HG02970 (cell line): ENCODE measurements around the gene CARD8.
"Not testable (repeated sequence)": the region's sequence is repeated elsewhere in the genome, so short reads cannot be mapped to it uniquely, and the experiment has no call there.

Experiments used
- ATAC-seq: cut with Tn5 transposase; IDR thresholded peaks from one replicate; pipeline ENCODE4 v1.9.1; 2021; ENCODE audit warnings: mild to moderate bottlenecking, moderate library complexity, moderate number of reproducible peaks; ENCODE audit not compliant: unreplicated experiment, low FRiP score

The CARD8 gene

DNA sequence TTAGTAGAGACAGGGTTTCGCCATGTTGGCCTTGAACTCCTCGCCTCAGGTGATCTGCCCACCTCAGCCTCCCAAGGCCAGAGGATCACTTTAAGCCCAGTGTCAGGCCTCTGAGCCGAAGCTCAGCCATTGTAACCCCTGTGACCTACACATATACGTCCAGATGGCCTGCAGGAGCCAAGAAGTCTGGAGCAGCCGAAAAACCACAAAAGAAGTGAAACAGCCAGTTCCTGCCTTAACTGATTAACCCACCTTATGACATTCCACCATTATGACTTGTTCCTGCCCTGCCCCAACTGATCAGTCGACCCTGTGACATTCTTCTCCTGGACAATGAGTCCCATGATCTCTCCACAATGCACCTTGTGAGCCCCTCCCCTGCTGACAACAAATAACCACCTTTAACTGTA lies 13.9 kb upstream of the CARD8 start:
- not testable (repeated sequence) for ATAC-seq

DNA sequence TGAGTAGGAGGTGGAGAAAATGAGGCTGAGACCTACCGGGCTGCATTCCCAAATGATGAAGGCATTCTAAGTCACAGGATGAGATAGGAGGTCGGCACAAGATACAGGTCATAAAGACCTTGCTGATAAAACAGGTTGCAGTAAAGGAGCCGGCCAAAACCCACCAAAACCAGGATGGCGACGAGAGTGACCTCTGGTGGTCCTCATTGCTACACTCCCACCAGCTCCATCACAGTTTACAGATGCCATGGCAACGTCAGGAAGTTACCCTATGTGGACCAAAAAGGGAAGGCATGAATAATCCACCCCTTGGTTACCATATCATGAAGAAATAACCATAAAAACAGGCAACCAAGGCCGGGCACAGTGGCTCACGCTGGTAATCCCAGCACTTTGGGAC lies 9.6 kb upstream of the CARD8 start:
- ATAC-seq: not testable (repeated sequence)

DNA sequence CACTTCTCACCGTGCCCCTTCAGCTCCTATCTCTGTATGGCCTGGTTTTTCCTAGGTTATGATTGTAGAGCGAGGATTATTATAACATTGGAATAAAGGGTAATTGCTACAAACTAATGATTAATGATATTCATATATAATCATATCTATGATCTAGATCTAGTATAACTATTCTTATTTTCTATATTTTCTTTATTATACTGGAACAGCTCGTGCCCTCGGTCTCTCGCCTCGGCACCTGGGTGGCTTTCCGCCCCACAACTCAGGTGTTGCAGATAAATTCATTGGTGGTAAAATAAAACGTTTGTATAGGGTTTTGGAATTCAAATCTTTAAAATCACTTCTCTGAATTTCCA lies 4.6 kb upstream of the CARD8 start:
- ATAC-seq: not testable (repeated sequence)

DNA sequence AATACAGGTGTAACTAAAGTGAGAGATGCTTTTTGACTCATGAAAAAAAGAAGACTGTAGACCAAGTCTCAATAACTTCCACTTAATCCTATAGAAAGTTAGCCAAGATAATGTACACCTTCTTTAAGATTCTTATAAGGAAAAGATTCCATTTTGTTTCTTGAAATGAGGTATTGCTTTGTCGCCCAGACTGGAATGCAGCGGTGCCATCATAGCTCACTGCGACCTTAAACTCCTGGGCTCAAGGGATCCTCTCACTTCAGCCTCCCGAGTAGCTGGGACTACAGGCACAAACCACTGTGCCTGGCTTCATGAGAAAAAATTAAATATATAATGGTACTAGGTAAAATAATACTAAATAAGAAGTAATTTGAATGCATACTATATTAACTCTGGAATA lies 3.3 kb upstream of the CARD8 start:
- not testable (repeated sequence) for ATAC-seq

DNA sequence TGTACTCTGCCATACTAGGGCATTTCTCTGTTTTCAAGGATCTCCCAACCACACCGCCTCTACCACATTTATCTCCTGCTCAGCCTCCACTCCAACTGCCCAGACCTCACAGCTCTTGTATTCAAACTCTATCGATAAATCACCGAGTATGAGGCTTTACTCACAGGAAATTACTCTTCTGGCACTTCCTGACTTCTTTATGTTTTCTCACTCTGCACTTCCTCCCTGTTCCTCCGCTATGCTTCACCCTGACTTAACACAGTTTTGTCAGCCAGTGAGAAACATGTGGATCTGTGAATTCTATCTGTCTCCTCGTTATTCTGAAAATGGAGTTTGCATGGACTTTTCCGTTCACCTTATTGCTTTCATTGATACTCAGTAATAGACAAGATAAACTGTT lies 2.6 kb upstream of the CARD8 start:
- no peak for ATAC-seq

DNA sequence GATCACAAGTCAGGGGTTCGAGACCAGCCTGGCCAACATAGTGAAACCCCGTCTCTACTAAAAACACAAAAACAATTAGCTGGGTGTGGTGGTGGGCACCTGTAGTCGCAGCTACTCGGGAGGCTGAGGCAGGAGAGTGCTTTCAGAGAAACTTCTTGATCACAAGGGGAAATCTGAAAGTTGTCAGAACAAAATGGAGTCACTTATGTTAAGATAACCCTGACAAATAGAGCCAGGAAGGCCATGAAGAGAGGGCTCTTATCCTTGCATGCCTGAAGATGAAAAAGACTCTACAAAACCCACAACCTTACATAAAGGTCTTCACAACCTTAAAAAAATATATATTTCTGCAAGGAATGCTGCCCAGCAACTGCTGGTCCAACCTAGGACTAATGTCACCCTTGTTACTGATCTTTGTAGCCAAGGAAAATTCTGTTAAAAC lies 1.2 kb downstream of the CARD8 start:
- no peak for ATAC-seq

DNA sequence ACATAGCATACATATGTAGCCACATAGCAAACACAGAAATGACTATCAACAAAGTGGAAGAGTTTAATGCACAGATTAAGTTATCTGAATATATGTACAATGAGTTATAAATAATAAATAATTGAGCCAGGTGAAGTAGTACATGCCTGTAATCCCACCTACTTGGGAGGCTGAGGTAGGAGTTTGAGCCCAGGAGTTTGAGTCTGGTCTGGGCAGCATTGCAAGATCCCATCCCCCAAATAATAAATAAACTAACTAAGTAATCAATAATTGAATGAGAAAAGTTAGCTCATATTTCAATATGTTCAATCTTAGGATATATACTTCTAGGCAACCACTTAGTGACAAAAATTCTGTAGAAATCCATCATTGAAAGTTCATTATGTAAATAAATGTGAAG lies 1.7 kb downstream of the CARD8 start:
- ATAC-seq: no peak

DNA sequence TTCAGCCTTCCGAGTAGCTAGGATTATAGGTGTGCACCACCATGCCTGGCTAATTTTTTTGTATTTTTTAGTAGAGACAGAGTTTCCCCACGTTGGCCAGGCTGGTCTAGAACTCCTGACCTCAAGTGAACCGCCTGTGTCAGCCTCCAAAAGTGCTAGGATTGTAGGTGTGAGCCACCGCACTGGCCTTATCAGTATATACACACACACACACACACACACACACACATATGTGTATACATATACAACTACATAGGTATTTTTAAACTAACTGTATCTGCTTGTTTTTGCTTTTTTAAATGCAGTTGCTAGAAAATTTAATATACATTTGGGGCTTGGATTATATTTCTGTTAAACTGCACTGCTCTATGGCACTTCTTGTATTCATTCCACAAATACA lies 3.1 kb downstream of the CARD8 start:
- no peak for ATAC-seq

DNA sequence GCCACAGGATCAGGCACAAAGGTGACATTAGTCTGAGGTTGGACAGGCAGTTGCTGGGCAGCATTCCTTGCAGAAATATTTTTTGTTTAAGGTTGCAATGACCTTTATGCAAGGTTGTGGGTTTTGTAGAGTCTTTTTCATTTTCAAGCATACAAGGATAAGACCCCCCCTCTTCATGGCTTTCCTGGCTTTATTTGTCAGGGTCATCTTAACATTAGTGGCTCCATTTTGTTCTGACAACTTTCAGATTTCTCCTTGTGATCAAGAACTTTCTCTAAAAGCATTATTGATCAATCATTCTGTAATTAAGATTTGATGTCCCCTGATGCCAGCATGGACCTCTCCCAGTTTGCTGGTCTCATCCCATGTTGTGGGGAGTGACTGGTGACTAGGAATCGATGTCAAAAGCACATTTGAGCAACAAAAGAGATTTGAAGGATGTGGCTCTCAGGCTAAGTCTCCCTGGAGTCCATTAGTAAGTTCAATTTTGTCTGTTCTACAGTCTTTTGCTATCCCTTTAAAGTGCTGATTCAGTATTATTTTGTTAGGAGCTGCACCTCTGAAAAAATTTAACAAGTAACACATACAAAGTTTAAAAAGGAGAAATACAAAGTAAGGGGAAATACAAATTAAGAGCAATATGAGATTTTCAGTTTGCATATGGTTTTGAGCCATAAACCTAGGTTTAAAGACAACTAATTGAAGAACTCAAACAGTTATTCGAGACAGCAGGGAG lies 5.3 kb downstream of the CARD8 start:
- no peak for ATAC-seq

DNA sequence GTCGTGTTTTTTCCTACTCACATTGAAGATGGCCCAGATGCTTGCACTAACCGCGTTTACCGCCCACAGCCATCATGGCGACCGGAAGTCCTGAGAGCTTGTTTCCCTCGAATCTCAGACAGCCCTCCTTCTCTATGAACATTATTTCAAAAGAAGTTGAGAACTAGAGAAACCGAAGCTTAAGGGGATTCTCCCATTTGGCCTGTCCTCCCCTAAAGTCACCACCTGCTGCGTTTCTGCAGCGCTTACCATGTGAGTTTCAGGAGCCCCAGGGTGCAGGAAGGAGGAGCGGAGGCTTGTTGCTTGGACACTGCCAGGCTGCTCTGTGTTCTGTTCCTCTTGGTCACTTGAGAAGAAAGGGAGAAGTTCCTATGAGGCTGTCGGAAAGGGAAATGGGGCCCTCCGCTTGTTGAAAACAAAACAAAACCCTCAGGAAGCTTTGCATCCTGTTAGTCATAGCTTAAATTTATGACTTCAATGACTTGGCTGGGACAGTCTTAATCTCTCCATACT lies 6.2 kb downstream of the CARD8 start:
- no peak for ATAC-seq

DNA sequence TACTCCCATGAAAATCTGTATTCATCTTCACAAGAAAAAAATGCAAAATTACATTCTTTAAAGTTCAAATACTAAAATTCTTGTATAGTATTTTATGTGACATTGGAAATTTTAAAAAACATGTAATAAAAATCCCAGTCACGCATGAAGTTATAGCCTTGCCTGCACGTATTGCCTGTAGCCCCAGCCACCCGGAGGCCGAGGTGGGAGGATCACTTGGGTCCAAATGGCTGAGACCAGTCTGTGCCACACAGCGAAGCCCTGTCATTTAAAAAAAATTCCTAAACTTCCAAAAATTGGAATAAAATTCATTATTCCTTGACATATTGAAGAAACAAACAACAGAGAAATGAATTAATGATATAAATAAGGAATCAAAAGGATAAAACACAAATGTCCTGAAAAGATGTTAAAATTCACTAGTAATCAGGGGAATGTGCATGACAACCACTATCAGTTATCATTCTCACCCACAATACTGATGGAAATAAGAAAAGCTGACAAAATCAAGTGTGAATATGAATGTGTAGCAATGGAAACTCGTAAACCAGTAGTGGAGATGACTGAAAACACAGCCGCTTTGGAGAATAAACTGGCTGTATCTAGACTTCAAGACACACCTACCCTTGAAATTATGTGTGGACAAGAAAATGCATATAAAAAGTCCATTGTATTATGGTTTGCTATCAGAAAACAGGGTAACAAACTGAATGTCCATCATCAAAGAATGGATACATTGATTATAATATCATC lies 7.5 kb downstream of the CARD8 start:
- no peak for ATAC-seq

DNA sequence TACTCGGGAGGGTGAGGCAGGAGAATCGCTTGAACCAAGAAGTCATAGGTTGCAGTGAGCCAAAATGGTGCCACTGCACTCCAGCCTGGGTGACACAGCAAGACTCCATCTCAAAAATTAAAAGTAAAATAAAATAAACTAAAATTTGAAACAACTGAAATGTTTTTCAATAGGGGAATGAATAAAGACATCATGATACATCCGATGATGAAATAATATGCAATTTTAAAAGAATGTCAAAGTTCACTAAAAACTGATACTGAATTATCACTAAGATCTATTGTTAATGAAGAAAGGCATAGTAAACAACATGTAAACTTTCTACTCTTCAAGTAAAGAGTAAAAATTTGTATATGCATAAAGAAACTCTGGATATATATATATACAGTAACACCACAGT lies 8.5 kb downstream of the CARD8 start:
- ATAC-seq: no peak

DNA sequence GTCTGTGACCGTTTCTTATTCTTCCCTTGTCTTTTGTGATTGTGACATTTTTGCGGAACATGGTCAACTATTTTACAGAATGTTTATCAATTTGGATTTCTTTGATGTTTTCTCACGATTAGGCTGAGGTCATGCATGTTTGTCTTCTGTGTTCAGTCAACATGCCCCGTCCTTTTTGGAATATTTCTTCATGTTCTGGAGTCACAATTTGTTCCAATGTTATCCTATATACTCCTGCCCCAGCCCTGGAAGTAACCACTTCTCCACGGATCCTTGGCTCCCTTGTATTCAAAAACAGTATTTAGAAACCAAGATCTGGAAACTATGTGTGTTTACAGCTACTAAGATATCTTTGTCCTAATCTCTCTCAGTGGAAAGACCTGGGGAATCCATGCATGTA lies 9.6 kb downstream of the CARD8 start:
- ATAC-seq: no peak

DNA sequence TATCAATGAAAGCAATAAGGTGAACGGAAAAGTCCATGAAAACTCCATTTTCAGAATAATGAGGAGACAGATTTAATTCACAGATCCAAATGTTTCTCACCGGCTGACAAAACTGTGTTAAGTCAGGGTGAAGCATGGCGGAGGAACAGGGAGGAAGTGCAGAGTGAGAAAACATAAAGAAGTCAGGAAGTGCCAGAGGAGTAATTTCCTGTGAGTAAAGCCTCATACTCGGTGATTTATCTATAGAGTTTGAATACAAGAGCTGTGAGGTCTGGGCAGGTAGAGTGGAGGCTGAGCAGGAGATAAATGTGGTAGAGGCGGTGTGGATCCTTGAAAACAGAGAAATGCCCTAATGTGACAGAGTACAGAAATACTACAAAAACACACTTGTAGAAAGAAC lies 11.4 kb downstream of the CARD8 start:
- no peak for ATAC-seq

DNA sequence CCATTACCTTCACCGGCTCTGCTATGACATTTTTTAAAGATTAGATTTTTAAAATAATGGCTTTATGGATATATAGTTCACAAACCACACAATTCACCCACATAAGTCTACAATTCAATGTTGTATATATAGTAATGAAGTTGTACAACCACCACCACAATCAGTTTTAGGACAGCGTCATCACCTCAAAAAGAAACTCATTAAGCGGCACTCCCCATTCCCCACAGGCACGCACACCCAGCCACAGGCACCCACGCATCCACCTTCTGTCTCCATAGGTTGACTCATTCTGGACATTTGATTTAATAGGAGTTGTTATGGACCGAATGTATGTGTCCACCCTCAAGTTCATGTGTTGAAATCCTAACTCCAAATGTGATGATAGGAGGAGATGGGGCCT lies 13.9 kb downstream of the CARD8 start:
- not testable (repeated sequence) for ATAC-seq

DNA sequence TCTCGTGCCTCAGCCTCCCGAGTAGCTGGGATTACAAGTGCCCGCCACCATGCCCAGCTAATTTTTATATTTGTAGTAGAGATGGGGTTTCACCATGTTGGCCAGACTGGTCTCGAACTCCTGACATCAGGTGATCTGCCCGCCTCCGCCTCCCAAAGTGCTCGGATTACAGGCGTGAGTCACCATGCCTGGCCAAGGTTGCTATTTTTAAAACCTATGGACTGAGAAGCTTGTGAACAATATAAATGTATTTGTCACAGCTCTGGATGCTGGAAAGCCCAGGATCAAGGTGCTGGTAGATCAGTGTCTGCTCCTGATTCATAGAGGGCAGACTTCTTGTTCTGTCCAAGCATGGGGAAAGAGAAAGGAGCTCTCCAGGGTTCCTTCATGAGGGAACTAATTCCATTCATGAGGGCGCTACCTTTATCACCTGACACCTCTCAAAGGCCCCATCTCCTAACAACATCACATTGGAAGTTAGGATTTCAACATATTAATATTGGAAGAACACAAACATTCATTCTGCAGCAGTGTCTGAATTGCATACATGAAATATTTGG lies 16.1 kb downstream of the CARD8 start:
- no peak for ATAC-seq

DNA sequence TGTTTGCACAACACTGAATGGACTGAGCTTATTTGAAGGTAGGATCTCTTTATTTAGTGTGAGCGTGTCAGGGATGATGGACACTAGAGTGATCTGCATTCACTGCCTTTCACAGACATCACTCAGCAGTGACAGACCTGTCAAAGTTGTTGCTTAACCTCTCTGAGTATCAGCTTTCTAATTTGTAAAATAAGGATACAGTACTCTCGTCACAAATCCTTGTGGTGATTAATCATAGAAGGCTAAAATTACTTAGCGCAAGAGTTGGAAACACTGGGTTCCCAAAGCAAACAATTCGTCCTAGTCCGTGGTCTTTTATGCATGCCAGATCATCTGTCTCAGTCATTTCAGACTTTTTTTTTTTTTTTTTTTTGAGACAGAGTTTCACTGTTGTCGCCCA lies 16.6 kb downstream of the CARD8 start:
- no peak for ATAC-seq

DNA sequence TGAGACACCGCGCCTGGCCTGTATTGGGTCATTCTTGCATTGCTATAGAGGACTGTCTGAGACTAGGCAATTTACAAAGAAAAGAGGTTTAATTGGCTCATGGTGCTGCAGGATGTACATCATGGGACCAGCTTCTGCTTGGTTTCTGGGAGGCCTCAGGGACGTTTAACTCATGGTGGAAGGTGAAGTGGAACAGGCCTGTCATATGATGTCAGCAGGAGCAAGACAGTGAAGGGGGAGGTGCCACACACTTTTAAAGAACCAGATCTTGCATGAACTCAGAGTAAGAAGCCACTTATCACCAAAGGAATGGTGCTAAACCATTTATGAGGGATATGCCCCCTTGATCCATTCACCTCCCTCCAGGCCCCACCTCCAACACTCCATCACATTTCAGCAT lies 18.7 kb downstream of the CARD8 start:
- ATAC-seq: no peak

DNA sequence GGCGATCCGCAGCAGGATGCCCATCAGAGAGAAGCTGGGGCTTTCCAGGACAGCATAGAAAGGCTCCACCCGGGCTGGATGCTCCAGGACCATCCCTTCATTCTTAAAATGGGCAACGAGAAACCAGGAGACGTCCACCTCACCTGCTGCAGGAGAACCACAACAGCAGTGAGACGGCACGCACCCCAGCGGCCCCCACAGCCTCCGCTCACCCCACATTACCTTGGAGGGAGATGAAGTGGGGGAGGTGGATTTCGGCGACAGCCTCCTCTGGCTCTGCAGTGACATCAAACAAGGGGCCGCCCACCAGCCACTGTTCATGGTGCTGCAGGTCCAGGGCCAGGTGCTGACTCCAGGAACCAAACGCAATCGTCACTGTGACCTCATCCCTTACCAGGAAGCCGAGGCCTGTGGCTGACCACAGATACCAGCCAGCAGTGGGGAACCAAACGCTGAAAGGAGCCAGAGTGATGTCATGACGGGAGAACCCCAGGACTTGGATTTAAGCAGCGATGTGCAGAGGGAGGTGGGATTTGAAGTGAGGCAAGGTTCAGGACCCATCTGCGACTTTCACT lies 25.1 kb downstream of the CARD8 start:
- no peak for ATAC-seq

DNA sequence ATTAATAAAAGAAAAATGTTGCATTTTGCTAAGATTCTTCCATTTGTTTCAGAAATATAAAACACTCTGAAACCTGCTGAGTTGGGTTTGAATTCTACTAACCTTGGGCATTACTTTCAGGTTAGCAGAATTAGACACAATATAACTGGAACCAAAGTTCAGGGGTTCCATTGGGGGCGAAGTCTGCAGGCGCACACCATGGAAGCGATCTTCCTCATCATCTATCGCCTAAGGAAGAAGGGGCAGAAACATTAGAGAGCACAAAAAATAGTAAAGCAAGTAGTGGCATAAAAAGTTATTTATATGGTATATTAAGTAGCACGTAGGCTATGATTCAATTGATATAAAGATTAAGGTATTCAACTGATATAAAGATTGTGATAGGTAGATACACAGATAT lies 34.1 kb downstream of the CARD8 start:
- no peak for ATAC-seq

DNA sequence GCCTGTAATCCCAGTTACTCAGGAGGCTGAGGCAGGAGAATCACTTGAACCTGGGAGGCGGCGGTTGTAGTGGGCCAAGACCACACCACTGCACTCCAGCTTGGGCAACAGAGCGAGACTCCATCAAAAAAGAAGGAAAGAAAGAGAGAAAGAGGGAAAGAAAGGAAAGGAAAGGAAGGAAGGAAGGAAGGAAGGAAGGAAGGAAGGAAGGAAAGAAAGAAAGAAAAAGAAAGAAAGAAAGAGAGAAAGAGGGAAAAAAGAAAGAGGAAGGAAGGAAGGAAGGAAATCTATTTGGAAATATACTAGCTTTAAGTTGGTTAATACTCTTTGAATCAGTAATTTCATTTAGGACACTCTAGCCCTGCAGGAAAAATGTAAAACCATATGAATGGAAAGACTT lies 34.9 kb downstream of the CARD8 start:
- not testable (repeated sequence) for ATAC-seq
